Activated CD4-positive, alpha-beta memory T cell treated with anti-CD3 and anti-CD28 coated beads for 36 hours (primary cell): Measurements from ENCODE around the gene TOR1AIP2. TPM values are rescaled to one million over a fixed set of nuclear protein-coding genes. Genes with fewer than 3 reads are reported as not detected.
A peak's percentile ranks its signal among the peaks of the same experiment; 100 is the strongest.
"Not testable (repeated sequence)": the region's sequence is repeated elsewhere in the genome, so short reads cannot be mapped to it uniquely, and the experiment has no call there.

Experiments
- CTCF ChIA-PET: fragments of 350-600 bp; sonication (Branson Sonifier 250); formaldehyde crosslinking; loops from one replicate; lab custom pipeline; 2021; ENCODE audit warnings: antibody characterized with exemption, inconsistent platforms; lab: Charles Lee
- POLR2A ChIA-PET: fragments of 350-600 bp; sonication (Branson Sonifier 250); formaldehyde crosslinking; loops from one replicate; lab custom pipeline; 2021; ENCODE audit warnings: antibody characterized with exemption; lab: Charles Lee
- DNase-seq: peaks from one replicate; pipeline ENCODE4 v3.0.0-alpha.2; 2020
- H3K27ac Mint-ChIP-seq: one replicate; pipeline ENCODE4 v1.8.0; 2021; ENCODE audit warnings: mixed read lengths
- H3K27me3 Mint-ChIP-seq: one replicate; pipeline ENCODE4 v1.8.0; 2021; ENCODE audit warnings: mixed read lengths
- H3K36me3 Mint-ChIP-seq: one replicate; pipeline ENCODE4 v1.8.0; 2021; ENCODE audit warnings: mixed read lengths
- H3K4me1 Mint-ChIP-seq: one replicate; pipeline ENCODE4 v1.8.0; 2021; ENCODE audit warnings: low read depth, mixed read lengths
- H3K4me3 Mint-ChIP-seq: one replicate; pipeline ENCODE4 v1.8.0; 2021; ENCODE audit warnings: mild to moderate bottlenecking, mixed read lengths
- H3K9me3 Mint-ChIP-seq: one replicate; pipeline ENCODE4 v1.8.0; 2021; ENCODE audit warnings: mixed read lengths
- intact Hi-C: fragments of 100-400 bp; cut with micrococcal nuclease; formaldehyde crosslinking; loops from one replicate; pipeline ENCODE4 v1.15.1; 2023
- total RNA-seq, 2 experiments: library from RNA; stranded (reverse); gene quantifications; one replicate each; pipeline ENCODE4 v1.2.3, GENCODE V29; 2021

TOR1AIP2 gene
- total RNA-seq, 2 experiments from 2014 or later = 42.3 to 45.9 TPM

- peaks cover 5% of the 10 kb centered on the region for H3K36me3 Mint-ChIP-seq
- no peak overlapping the region for H3K27ac Mint-ChIP-seq
- no peak overlapping the region for H3K4me3 Mint-ChIP-seq
- CTCF ChIA-PET = interaction anchor here (2.3 kb wide), 1 partner anchor 25 kb away, joined by 11 read pairs; no protein-coding TSS in a partner anchor
- no peaks in the 10 kb centered on the region for H3K4me1 Mint-ChIP-seq
- DNase-seq = no peak
- intact Hi-C loops = no loop called here
- no peaks in the 10 kb centered on the region for H3K9me3 Mint-ChIP-seq
- POLR2A ChIA-PET = no interaction called here
- H3K27me3 Mint-ChIP-seq = no peaks in the 10 kb centered on the region
These were observed 37.5 kb downstream of the TOR1AIP2 start for GRCh38 chr1:179840107-179840506.

GRCh38 chr1:179836686-179837445 lies 40.7 kb downstream of the TOR1AIP2 start:
- H3K27ac Mint-ChIP-seq, H3K27me3 Mint-ChIP-seq, POLR2A ChIA-PET, H3K4me1 Mint-ChIP-seq, DNase-seq, H3K36me3 Mint-ChIP-seq, intact Hi-C loops, H3K4me3 Mint-ChIP-seq, H3K9me3 Mint-ChIP-seq: not testable (repeated sequence)
- CTCF ChIA-PET = interaction anchor here (0.9 to 2.0 kb wide), 3 partner anchors 22 to 28 kb away, joined by 3 to 8 read pairs (median 4); no protein-coding TSS in a partner anchor

GRCh38 chr1:179831852-179832699 lies 45.5 kb downstream of the TOR1AIP2 start:
- intact Hi-C loops = loop anchor here (5.0 kb wide), 1 partner anchor 665 kb away; no protein-coding TSS in a partner anchor
- no peaks in the 10 kb centered on the region for H3K27me3 Mint-ChIP-seq
- peak; percentile 46 for DNase-seq
- peak overlapping the region; percentile 29 for H3K27ac Mint-ChIP-seq
- peaks cover 24% of the 10 kb centered on the region for H3K4me1 Mint-ChIP-seq
- CTCF ChIA-PET = interaction anchor here (0.9 to 2.2 kb wide), 5 partner anchors 17 to 347 kb away, joined by 3 to 5 read pairs (median 4); no protein-coding TSS in a partner anchor
- H3K9me3 Mint-ChIP-seq = no peaks in the 10 kb centered on the region
- POLR2A ChIA-PET = no interaction called here
- no peaks in the 10 kb centered on the region for H3K36me3 Mint-ChIP-seq
- no peak overlapping the region for H3K4me3 Mint-ChIP-seq

GRCh38 chr1:179831225-179831624 lies 46.4 kb downstream of the TOR1AIP2 start:
- H3K4me3 Mint-ChIP-seq = no peak overlapping the region
- H3K9me3 Mint-ChIP-seq = no peaks in the 10 kb centered on the region
- no peak overlapping the region for H3K27ac Mint-ChIP-seq
- DNase-seq = no peak
- no peaks in the 10 kb centered on the region for H3K36me3 Mint-ChIP-seq
- ChIA-PET CTCF (interaction anchor here (0.9 to 1.6 kb wide), 3 partner anchors 16 to 348 kb away, joined by 3 to 5 read pairs (median 4); no protein-coding TSS in a partner anchor), POLR2A (no interaction called here)
- peaks cover 24% of the 10 kb centered on the region for H3K4me1 Mint-ChIP-seq
- no peaks in the 10 kb centered on the region for H3K27me3 Mint-ChIP-seq
- intact Hi-C loops = loop anchor here (5.0 kb wide), 1 partner anchor 666 kb away; no protein-coding TSS in a partner anchor

- Mint-ChIP-seq H3K4me3 (no peak overlapping the region), H3K4me1 (peaks cover 24% of the 10 kb centered on the region), H3K9me3 (no peaks in the 10 kb centered on the region), H3K27ac (no peak overlapping the region), H3K27me3 (no peaks in the 10 kb centered on the region), H3K36me3 (no peaks in the 10 kb centered on the region)
- ChIA-PET CTCF (interaction anchor here (1.2 to 2.8 kb wide), 3 partner anchors 14 to 351 kb away, joined by 3 to 11 read pairs (median 8); no protein-coding TSS in a partner anchor), POLR2A (no interaction called here)
- intact Hi-C loops = no loop called here
- DNase-seq = no peak
These were observed 49.0 kb downstream of the TOR1AIP2 start for GRCh38 chr1:179828554-179829110.

GRCh38 chr1:179826626-179827280 lies 50.9 kb downstream of the TOR1AIP2 start:
- ChIA-PET CTCF (interaction anchor here (2.8 kb wide), 1 partner anchor 12 kb away, joined by 11 read pairs; no protein-coding TSS in a partner anchor), POLR2A (no interaction called here)

GRCh38 chr1:179825798-179826460 lies 51.7 kb downstream of the TOR1AIP2 start:
- Mint-ChIP-seq H3K27ac (no peak overlapping the region), H3K27me3 (no peaks in the 10 kb centered on the region), H3K36me3 (no peaks in the 10 kb centered on the region), H3K4me3 (no peak overlapping the region), H3K9me3 (no peaks in the 10 kb centered on the region), H3K4me1 (peaks cover 5% of the 10 kb centered on the region)
- DNase-seq = no peak
- intact Hi-C loops = no loop called here
- ChIA-PET POLR2A (no interaction called here), CTCF (no interaction called here)

More at GRCh38 chr1:179826626-179827280, 50.9 kb downstream of the TOR1AIP2 start:
- Mint-ChIP-seq H3K4me1 (peaks cover 13% of the 10 kb centered on the region), H3K4me3 (no peak overlapping the region), H3K27ac (no peak overlapping the region), H3K27me3 (no peaks in the 10 kb centered on the region), H3K9me3 (no peaks in the 10 kb centered on the region), H3K36me3 (no peaks in the 10 kb centered on the region)
- DNase-seq = no peak
- intact Hi-C loops = no loop called here

- H3K36me3 Mint-ChIP-seq = no peaks in the 10 kb centered on the region
- no peak overlapping the region for H3K27ac Mint-ChIP-seq
- ChIA-PET CTCF (no interaction called here), POLR2A (no interaction called here)
- H3K27me3 Mint-ChIP-seq = no peaks in the 10 kb centered on the region
- no peak overlapping the region for H3K4me3 Mint-ChIP-seq
- no peaks in the 10 kb centered on the region for H3K4me1 Mint-ChIP-seq
- intact Hi-C loops = no loop called here
- no peaks in the 10 kb centered on the region for H3K9me3 Mint-ChIP-seq
- DNase-seq = no peak
These were observed 52.4 kb downstream of the TOR1AIP2 start for GRCh38 chr1:179825206-179825605.

GRCh38 chr1:179824265-179824664 lies 53.3 kb downstream of the TOR1AIP2 start:
- no peak overlapping the region for H3K27ac Mint-ChIP-seq
- POLR2A ChIA-PET = no interaction called here

GRCh38 chr1:179823693-179824092 lies 53.9 kb downstream of the TOR1AIP2 start:
- Mint-ChIP-seq H3K4me3 (no peak overlapping the region), H3K4me1 (no peaks in the 10 kb centered on the region), H3K27me3 (no peaks in the 10 kb centered on the region), H3K27ac (no peak overlapping the region), H3K36me3 (no peaks in the 10 kb centered on the region), H3K9me3 (no peaks in the 10 kb centered on the region)
- intact Hi-C loops = no loop called here
- CTCF ChIA-PET = interaction anchor here (2.2 to 6.2 kb wide), 3 partner anchors 9 to 117 kb away, joined by 12 to 68 read pairs (median 16); no protein-coding TSS in a partner anchor
- POLR2A ChIA-PET = no interaction called here
- DNase-seq = no peak

More at GRCh38 chr1:179824265-179824664, 53.3 kb downstream of the TOR1AIP2 start:
- H3K36me3 Mint-ChIP-seq = no peaks in the 10 kb centered on the region
- DNase-seq = no peak
- no peaks in the 10 kb centered on the region for H3K4me1 Mint-ChIP-seq
- CTCF ChIA-PET = interaction anchor here (2.2 to 6.2 kb wide), 2 partner anchors 10 to 14 kb away, joined by 16 to 68 read pairs; no protein-coding TSS in a partner anchor
- H3K27me3 Mint-ChIP-seq = no peaks in the 10 kb centered on the region
- H3K9me3 Mint-ChIP-seq = no peaks in the 10 kb centered on the region
- intact Hi-C loops = no loop called here
- no peak overlapping the region for H3K4me3 Mint-ChIP-seq

- H3K27me3 Mint-ChIP-seq = no peaks in the 10 kb centered on the region
- no peaks in the 10 kb centered on the region for H3K4me1 Mint-ChIP-seq
- no peak for DNase-seq
- H3K27ac Mint-ChIP-seq = no peak overlapping the region
- POLR2A ChIA-PET = no interaction called here
- no peak overlapping the region for H3K4me3 Mint-ChIP-seq
- no peaks in the 10 kb centered on the region for H3K36me3 Mint-ChIP-seq
- CTCF ChIA-PET = interaction anchor here (2.4 to 6.2 kb wide), 2 partner anchors 11 to 116 kb away, joined by 12 to 68 read pairs; no protein-coding TSS in a partner anchor
- no peaks in the 10 kb centered on the region for H3K9me3 Mint-ChIP-seq
- intact Hi-C loops = no loop called here
These were observed 55.5 kb downstream of the TOR1AIP2 start for GRCh38 chr1:179822065-179822464.
